ENCODE data around the gene GPANK1.

DNA sequence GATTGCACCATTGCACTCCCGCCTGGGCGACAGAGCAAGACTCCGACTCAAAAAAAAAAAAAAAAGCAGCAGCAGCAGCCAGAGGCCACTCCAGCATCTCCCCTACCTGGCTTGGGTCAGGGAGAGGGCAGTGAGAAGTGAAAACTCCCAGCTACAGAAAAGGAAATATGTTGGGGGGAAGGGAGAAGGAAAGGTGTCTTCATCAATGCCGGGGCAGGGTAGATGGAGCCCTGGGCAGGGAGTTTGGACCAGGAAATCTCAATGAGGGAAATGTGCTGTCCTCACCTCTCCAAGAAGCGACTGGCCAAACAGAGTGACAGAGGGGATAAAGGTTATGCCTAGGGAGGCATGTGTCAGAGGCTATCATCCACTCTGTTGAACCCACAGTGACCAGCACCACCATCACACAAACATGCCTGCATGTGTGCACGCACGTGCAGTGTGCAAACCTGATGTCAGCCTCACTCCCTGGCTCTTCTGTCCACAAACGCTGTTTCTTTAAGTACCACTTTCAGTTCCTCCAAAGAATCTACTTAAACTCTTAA is 50.6 kb downstream of the GPANK1 start:
- no peak for TF ChIP-seq POLR2A (IDR thresholded peaks at IDR 0.05)
- TF ChIP-seq, protein P1, sequence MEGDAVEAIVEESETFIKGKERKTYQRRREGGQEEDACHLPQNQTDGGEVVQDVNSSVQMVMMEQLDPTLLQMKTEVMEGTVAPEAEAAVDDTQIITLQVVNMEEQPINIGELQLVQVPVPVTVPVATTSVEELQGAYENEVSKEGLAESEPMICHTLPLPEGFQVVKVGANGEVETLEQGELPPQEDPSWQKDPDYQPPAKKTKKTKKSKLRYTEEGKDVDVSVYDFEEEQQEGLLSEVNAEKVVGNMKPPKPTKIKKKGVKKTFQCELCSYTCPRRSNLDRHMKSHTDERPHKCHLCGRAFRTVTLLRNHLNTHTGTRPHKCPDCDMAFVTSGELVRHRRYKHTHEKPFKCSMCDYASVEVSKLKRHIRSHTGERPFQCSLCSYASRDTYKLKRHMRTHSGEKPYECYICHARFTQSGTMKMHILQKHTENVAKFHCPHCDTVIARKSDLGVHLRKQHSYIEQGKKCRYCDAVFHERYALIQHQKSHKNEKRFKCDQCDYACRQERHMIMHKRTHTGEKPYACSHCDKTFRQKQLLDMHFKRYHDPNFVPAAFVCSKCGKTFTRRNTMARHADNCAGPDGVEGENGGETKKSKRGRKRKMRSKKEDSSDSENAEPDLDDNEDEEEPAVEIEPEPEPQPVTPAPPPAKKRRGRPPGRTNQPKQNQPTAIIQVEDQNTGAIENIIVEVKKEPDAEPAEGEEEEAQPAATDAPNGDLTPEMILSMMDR (IDR thresholded peaks at IDR 0.05) = no peak
